SKM-1 treated with dmso at 0.1 percent for 144 hours (cell line): ENCODE data around the gene HES1.
"Not testable (repeated sequence)": the region's sequence is repeated elsewhere in the genome, so short reads cannot be mapped to it uniquely, and the experiment has no call there.

Source experiments
- DNase-seq: peaks from one replicate; lab custom pipeline; 2025; ENCODE audit not compliant: unreplicated experiment; lab: John Stamatoyannopoulos, UW

HES1 gene

DNA sequence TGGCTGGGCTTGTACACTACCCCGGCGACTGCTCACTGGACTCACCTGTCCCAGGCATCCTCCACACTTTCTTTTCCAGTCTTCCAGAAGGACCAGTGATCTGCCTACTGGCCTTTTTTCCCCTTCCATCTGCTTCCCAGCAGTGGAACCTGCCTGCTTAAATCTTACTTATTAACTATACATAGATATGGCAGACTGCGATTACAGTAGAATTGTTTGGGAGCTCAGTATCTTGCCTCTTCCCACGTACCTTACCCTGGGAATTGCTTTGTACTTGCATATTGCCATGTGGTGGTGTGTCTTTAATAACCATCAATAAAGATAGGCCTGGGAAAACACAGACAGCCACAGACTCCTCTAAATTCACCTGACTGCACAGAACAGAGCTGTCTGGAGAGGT is 11.8 kb upstream of the HES1 start:
- DNase-seq: no peak

DNA sequence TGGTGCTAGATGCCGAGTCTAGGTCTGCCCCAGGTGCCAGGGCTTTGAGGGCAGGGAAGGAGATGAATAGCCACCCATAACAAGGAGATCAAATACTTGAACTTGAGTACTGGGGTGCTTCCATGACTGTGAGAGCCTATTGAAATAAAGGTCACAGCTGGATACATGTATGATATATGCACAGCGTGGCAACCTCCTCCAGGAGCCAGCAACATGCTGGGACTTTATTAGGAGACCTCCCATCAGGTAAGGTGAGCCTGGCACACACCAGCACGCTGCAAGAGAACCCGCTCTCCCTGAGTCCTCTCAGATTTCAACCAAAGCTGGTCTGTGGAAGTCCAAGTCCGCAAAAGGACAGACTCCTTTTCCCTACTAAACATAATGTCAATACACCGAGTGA is 10.5 kb upstream of the HES1 start:
- no peak for DNase-seq

GRCh38 chr3:194126790-194127189 is 9.2 kb upstream of the HES1 start:
- no peak for DNase-seq

GRCh38 chr3:194128202-194128918 is 7.6 kb upstream of the HES1 start:
- no peak for DNase-seq

DNA sequence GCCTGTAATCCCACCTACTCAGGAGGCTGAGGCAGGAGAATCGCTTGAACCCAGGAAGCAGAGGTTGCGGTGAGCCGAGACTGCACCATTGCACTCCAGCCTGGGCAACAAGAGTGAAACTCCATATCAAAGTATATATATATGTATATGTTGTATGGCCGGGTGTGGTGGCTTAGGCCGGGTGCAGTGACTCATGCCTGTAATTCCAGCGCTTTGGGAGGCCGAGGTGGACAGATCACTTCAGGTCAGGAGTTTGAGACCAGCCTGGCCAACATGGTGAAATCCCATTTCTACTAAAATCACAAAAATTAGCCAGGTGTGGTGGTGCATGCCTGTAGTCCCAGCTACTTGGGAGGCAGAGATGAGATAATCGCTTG is 7.0 kb upstream of the HES1 start:
- DNase-seq: not testable (repeated sequence)

GRCh38 chr3:194129581-194130133 is 6.3 kb upstream of the HES1 start:
- DNase-seq: no peak

DNA sequence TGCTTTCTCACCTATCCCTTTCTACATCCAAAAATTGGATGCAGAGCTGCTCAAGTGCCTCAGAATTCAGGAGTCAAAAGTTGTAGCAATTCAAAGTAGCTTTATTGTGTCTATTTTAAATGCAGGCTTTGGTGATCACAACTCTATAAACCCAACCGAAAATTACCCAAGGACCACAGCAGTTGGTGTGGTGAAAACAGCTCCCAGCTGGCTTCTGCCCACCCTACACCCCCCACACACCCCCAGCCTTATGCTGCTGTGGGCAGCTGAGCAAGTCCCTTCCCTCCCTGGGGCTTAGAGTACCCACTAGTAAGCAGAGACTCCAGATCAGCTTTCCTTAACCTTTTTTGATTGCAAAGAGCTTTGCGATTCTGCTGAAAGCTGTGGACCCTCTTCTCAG is 5.8 kb upstream of the HES1 start:
- no peak for DNase-seq

DNA sequence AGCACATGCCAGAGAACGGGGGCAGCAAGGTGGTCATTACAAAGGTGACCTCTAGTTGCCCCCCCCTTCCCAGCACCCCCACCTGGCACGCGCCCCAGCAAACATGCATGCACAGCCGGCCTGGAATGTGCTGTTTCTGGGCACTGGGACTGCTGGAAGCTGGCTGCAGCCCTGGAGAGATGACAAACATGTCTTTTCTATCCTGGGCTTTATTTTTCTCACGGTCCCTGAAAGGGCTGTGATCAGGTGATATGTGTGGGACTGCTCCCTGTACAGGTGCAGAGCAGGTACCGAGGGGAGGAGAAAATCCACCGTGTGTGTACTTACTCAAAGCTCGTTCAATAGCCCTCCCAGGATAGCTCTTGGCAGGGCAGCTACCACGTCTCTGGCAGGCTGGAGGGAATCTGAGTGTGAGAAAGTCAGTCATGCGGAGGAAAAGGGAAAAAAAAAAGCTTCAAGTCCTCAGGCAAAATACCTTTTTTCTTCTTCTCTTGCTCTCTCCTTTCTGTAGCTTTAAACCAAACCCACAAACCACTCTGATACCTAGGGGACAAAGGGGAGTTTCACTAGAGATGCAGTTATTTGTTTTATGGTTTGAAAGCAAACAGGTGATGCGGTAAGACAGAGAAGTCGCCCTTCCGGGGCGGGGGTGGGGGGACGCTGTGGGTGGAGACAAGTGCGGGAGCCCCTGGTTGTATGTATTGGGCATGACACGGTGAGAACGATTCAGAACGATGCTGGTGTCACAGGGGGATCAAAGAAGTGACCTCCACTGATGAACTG is 5.0 kb upstream of the HES1 start:
- DNase-seq: no peak

DNA sequence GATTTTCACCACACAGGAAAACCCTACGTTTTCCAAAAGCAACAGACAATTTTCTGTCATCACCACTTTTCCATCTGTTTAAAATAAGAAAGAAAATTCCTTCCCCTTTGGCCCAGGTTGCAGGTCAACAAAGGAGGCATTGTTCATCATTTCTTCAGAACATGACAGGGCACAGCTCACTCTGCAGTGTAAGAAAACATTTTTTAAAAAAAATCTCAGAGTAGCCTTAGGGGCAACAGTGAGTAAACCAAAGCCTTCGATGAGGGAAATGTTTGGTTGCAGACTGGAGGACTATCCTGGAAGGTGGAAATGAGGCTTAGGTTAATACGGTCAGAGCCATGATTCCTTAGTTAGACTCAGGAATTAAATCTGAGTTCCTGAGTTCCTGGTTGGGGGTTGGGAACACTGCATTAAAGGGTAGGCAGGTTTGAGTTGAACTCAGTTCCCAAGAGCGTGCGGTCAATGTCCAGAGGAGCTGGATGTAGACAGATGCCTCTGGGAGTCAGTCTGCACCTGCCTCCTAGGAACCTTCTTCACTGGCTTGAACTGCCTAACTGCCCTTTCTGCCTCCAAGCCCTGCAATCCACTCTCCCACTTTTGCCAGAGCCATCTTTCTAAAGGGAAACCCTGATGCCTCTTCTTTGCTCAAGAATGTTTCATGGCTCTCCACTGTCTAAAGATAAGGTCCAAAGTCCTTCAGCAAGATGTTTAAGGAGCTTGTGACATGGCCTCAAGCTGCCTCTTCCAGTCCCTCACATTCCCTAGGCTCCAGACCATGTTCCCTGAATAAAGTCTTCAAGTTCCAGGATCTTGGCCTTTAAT is 3.3 kb upstream of the HES1 start:
- DNase-seq: no peak

DNA sequence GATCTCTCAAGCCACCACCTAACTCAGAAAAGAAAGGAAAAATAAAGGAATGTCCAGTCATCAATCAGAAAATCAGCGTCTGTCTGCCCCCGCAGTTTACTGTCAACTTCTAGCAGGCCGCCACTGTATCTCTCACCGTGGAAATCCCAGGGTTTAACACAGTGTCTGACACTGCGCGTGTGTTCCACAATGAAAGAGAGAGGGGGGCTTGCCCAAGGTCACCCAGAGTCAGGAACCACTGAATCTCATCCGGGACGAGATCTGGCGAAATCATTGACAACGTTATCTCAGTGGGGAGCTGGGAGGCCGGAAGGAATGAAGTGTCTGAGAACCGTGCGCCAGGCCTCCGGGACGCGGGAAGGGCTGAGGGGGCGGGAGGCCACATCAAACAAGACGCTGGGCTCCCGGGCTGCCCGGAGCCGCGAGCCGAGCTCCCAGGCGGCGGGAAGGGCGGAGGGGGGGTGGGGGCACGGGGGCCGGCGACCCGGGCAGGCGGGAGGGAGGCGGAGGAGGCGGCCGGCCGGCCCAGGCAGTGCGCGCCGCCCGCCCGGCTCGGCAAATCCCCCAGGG is 2.2 kb upstream of the HES1 start:
- DNase-seq: no peak

GRCh38 chr3:194134231-194134756 is 1.7 kb upstream of the HES1 start:
- DNase-seq: no peak

DNA sequence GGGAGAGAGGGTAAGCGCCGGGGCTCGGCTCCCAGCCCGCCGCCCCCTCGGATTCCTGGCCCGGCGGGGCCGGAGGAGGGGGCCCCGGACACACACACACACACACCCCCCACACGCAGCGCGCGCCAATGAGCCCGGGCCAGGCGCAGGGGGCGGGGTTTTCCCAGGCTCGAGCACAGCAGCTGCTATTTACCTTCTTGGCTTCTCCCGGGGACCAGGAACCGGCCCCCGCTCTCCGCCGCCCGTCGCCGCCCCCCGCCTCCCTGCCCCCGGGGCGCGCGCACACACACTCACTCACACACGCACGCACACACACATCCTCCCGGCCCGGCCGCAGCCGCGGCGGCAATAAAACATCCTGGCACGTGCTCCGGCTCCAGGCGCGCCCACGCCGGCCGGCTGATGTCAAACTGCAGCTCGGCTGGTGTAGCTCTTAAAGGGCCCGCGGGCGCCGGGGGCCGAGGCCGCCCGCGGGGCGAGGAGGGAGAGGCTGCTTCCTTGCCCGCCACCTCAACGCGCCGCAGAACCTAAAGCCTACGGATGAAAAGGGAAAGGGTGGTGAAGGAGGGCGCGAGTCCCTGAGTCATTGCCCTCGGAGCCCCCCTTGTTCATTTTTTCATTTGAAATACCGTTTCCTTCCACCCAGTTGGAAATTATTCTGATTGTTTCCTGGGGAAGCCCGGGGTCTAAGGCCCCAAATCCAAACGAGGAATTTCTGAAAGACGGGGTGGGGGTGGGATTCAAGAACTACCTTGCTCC is 1.0 kb upstream of the HES1 start:
- DNase-seq: peak; percentile 64

GRCh38 chr3:194135516-194135805 is 487 bp upstream of the HES1 start:
- DNase-seq: no peak

DNA sequence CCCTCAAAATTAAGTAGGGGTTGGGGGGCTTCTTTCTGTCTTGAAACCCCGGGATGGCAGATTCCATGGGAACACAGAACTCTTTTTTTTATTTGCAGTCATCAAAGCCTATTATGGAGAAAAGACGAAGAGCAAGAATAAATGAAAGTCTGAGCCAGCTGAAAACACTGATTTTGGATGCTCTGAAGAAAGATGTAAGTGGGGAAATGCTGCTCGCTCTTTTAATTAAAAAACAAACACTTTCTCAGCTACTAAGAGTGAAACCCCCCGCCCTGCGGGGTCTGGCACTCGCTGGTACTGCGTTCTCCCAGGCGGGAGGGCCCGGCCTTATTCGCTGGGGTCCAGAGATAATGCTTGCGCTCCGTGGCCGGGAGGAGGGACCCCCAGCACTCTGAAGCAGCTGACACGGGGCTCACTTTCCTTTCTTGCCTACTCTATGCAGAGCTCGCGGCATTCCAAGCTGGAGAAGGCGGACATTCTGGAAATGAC is 615 bp downstream of the HES1 start:
- no peak for DNase-seq

DNA sequence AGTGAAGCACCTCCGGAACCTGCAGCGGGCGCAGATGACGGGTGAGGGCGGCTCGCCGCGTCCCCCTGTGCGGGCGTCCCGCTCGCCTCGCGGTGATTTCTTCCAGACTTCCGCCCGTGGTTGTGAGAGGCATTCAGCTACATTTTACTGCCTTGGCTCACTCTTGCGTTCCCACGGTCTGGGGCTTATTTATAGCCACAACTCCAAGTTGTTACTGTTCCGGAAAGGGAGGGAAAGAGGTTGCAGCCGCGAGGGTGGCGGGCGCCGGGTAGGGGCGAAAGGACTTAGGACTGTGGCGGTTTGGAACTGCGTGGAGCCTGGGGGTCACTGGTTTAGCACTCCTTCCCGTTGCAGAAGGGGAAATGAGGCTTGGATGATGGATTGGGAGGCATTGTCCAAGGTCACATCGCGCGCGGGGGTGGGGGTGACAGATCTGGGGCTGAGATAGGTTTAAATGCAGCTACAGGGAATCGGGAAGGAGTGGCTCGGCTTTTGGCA is 1.1 kb downstream of the HES1 start:
- no peak for DNase-seq

GRCh38 chr3:194137506-194138474 is 1.8 kb downstream of the HES1 start:
- no peak for DNase-seq

- DNase-seq: no peak
Observed at GRCh38 chr3:194138732-194139070, 2.8 kb downstream of the HES1 start.

DNA sequence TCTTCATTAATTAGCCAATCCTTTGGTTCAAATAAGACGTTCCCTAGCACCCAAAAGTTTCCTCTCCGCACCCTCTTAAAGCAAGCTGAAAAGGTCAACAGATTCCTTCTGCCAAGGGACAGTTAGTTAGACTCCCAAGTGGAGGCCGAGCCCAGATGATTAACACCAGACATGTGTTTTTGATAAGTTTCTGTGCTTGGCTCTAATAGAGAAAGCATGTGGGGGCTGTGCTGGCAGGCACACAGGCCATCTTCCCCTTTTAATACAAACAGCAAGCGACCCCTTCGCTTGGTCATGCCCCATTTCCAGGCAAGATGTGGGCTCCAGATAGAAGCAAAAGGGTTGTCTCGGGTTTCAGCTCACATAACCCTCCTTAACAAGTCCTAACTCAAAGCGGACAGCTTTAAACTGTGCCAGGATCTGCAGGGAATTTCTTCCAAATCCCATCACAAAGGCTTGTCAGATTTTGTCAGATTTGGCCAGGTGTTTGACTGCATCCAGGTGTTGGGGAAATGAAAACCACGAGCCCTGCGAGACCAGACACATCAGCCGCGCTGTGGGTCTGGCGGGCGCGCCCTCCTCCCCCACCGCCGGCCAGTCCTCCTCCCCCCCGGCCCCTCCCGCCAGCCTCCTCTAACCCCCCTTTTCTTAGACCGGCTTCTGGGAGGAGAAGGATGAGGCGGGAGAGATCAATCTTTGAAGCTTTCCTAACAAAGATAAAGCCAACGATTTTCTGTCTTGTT is 3.3 kb downstream of the HES1 start:
- no peak for DNase-seq
